Keratinocyte (primary cell): Measurements from ENCODE around the gene ENPP3. TPM values are rescaled to one million over a fixed set of nuclear protein-coding genes. Genes with fewer than 3 reads are reported as not detected.

Experiments used
- DNase-seq: peaks from one replicate; pipeline ENCODE4 v3.0.0-alpha.2; 2011; ENCODE audit warnings: low read depth, missing footprints, low spot score
- FAIRE-seq: peaks from 2 replicates; lab custom pipeline; 2011; peaks lifted over from hg19 to GRCh38; lab: Jason Lieb, UNC
- H2AFZ ChIP-seq: 2 replicates; pipeline ENCODE4 v1.6.0; 2012; ENCODE audit warnings: low read length, control low read depth, inconsistent platforms; ENCODE audit not compliant: control insufficient read depth
- H3K27ac ChIP-seq: 2 replicates; pipeline ENCODE4 v1.5.1; 2011; ENCODE audit warnings: low read length; ENCODE audit not compliant: control insufficient read depth, insufficient read depth
- H3K27me3 ChIP-seq: 3 replicates; pipeline ENCODE4 v1.6.0; 2011; ENCODE audit warnings: low read length; ENCODE audit not compliant: control insufficient read depth, insufficient read depth; ENCODE audit errors: extremely low read depth
- H3K36me3 ChIP-seq, 2 experiments: 2 replicates in 1 of 2; 3 replicates in 1 of 2; pipeline ENCODE4 v1.5.1; 2011; ENCODE audit warnings: low read length in 2 of 2, mild to moderate bottlenecking in 1 of 2; ENCODE audit not compliant: control insufficient read depth in 2 of 2, insufficient read depth in 2 of 2; ENCODE audit errors: extremely low read depth in 1 of 2
- H3K4me1 ChIP-seq: 3 replicates; pipeline ENCODE4 v1.5.1; 2011; ENCODE audit warnings: low read length; ENCODE audit not compliant: control insufficient read depth, insufficient read depth; ENCODE audit errors: extremely low read depth
- H3K4me2 ChIP-seq: 3 replicates; pipeline ENCODE4 v1.6.0; 2011; ENCODE audit warnings: low read depth, low read length; ENCODE audit not compliant: control insufficient read depth, insufficient read depth; ENCODE audit errors: extremely low read depth
- H3K4me3 ChIP-seq, 3 experiments: fragments of 200-600 bp in 1 of 3; sonication (generic) in 1 of 3; 2 replicates in 2 of 3; 3 replicates in 1 of 3; pipeline ENCODE4 v1.5.1; 2011 to 2016; ENCODE audit warnings: low read length in 3 of 3, mild to moderate bottlenecking in 3 of 3, control low read depth in 2 of 3, inconsistent platforms in 1 of 3, low read depth in 1 of 3, mixed read lengths in 1 of 3, mixed run types in 1 of 3, moderate library complexity in 1 of 3; ENCODE audit not compliant: control insufficient read depth in 2 of 3, insufficient read depth in 2 of 3; ENCODE audit errors: extremely low read depth in 1 of 3
- H3K79me2 ChIP-seq: 2 replicates; pipeline ENCODE4 v1.6.0; 2012; ENCODE audit warnings: low read length; ENCODE audit not compliant: control insufficient read depth, insufficient read depth
- H3K9ac ChIP-seq: 3 replicates; pipeline ENCODE4 v1.6.0; 2011; ENCODE audit warnings: low read length; ENCODE audit not compliant: control insufficient read depth, insufficient read depth; ENCODE audit errors: extremely low read depth
- H3K9me1 ChIP-seq: 3 replicates; pipeline ENCODE4 v1.6.0; 2011; ENCODE audit warnings: low read length; ENCODE audit not compliant: control insufficient read depth, insufficient read depth; ENCODE audit errors: extremely low read depth
- H3K9me3 ChIP-seq: 2 replicates; pipeline ENCODE4 v1.5.1; 2012; ENCODE audit warnings: low read depth, low read length; ENCODE audit not compliant: control insufficient read depth
- H4K20me1 ChIP-seq: 3 replicates; pipeline ENCODE4 v1.6.0; 2011; ENCODE audit warnings: low read length; ENCODE audit not compliant: control insufficient read depth, insufficient read depth; ENCODE audit errors: extremely low read depth
- CTCF ChIP-seq, 3 experiments: IDR thresholded peaks in 1 of 3; conservative IDR thresholded peaks in 1 of 3; optimal IDR thresholded peaks in 1 of 3; 2 replicates in 2 of 3; 3 replicates in 1 of 3; pipeline versions ENCODE3 to v1.5.1; 2011; ENCODE audit warnings: low read length in 3 of 3, mild to moderate bottlenecking in 3 of 3, moderate library complexity in 2 of 3, control low read depth in 1 of 3, inconsistent platforms in 1 of 3; ENCODE audit not compliant: insufficient read depth in 2 of 3; ENCODE audit errors: extremely low read depth in 1 of 3
- EZH2 ChIP-seq: IDR thresholded peaks from one replicate; pipeline ENCODE4 v1.6.1; 2012; ENCODE audit warnings: inconsistent platforms, mild to moderate bottlenecking, low read length, moderate library complexity
- dilution Hi-C: fragments of 300-500 bp; cut with MboI; formaldehyde crosslinking; loops from one replicate; pipeline ENCODE4 v1.7.0; 2020; ENCODE audit warnings: low sequenced_read_pairs; ENCODE audit not compliant: extremely low pct_ligation_motif_present
- polyA plus RNA-seq, 5 experiments: library from polyadenylated mRNA; depleted of rRNA in 3 of 5; stranded (reverse) in 3 of 5; stranded (forward) in 1 of 5; unstranded in 1 of 5; fragments of >200 nt; gene quantifications; 1 replicate in 1 of 5; 2 replicates in 3 of 5; 3 replicates in 1 of 5; pipeline versions ENCODE4 v1.2.1 to v1.2.3, GENCODE V29; 2011 to 2012; ENCODE audit warnings: missing spikeins in 2 of 5, low read depth in 1 of 5, low replicate concordance in 1 of 5

Gene ENPP3
- polyA plus RNA-seq, 1 donor (not counting 4 experiments of a cell fraction or from before 2014, with no cell fraction given), result not detected

DNA sequence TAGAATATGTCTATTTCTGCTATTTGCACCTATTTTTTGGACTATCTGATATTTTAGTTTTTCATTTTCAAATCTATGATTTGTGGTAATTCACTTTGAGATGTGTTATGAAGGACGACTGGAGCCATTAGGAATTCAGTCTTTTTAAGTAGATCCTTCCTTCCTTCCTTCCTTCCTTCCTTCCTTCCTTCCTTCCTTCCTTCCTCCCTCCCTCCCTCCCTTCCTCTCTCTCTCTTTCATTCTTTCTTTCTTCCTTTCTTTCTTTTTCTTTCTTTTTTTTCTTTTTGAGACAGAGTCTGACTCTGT lies 124.6 kb downstream of the ENPP3 start:
- FAIRE-seq, result no peak
- no peak overlapping the region for H3K9ac ChIP-seq
- no peaks in the 10 kb centered on the region for H3K36me3 ChIP-seq
- no peak for DNase-seq
- no peak overlapping the region for H2AFZ ChIP-seq
- H3K9me1 ChIP-seq, result no peaks in the 10 kb centered on the region
- peaks cover 4% of the 10 kb centered on the region for H3K4me1 ChIP-seq
- no peaks in the 10 kb centered on the region for H3K27me3 ChIP-seq
- TF ChIP-seq CTCF (optimal IDR thresholded peaks at IDR 0.05 in 1 of 3, IDR thresholded peaks at IDR 0.05 in 1 of 3, conservative IDR thresholded peaks at IDR 0.05 in 1 of 3; ENCODE audit: extremely low read depth in 1 of 3, insufficient read depth in 2 of 3, low read length in 3 of 3) (no peak), EZH2 (no peak)
- no peaks in the 10 kb centered on the region for H4K20me1 ChIP-seq
- H3K9me3 ChIP-seq, result no peaks in the 10 kb centered on the region
- H3K4me2 ChIP-seq, result no peak overlapping the region
- H3K27ac ChIP-seq, result no peak overlapping the region
- H3K4me3 ChIP-seq, result no peak overlapping the region
- no peaks in the 10 kb centered on the region for H3K79me2 ChIP-seq
- dilution Hi-C loops, result no loop called here

DNA sequence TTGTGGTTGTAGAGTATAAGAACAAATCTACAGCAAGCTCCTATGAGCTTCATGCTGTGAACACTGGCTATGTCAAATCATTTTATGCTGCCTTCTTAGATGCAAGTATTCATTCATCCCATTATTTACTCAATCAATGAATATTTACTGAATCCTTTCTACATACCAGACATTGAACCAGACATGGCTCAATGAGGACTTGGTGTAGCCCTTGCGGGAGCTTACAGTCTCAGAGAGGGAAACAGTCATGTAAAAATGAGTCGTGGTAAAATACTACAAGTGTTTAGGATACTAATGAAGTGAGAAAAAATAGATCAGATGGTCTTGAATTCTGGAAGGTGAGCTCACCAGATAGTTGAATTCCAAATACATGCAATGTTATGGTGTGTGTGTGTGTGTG lies 125.9 kb downstream of the ENPP3 start:
- H3K4me3 ChIP-seq, result no peak overlapping the region

More for the DNA sequence above, 125.9 kb downstream of the ENPP3 start:
- DNase-seq, result no peak
- Histone ChIP-seq H2AFZ (no peak overlapping the region), H3K9ac (no peak overlapping the region), H3K27me3 (no peaks in the 10 kb centered on the region), H3K9me3 (no peaks in the 10 kb centered on the region), H3K27ac (no peak overlapping the region), H3K4me1 (peaks cover 4% of the 10 kb centered on the region), H3K36me3 (no peaks in the 10 kb centered on the region), H4K20me1 (no peaks in the 10 kb centered on the region), H3K9me1 (no peaks in the 10 kb centered on the region), H3K79me2 (no peaks in the 10 kb centered on the region), H3K4me2 (no peak overlapping the region)
- TF ChIP-seq CTCF (optimal IDR thresholded peaks at IDR 0.05 in 1 of 3, IDR thresholded peaks at IDR 0.05 in 1 of 3, conservative IDR thresholded peaks at IDR 0.05 in 1 of 3; ENCODE audit: extremely low read depth in 1 of 3, insufficient read depth in 2 of 3, low read length in 3 of 3) (no peak), EZH2 (no peak)
- dilution Hi-C loops, result no loop called here
- no peak for FAIRE-seq
